ENCODE data around the gene RGS9BP. TPM values are rescaled to one million over a fixed set of nuclear protein-coding genes. Genes with fewer than 3 reads are reported as not detected.
"Not testable (repeated sequence)": the region's sequence is repeated elsewhere in the genome, so short reads cannot be mapped to it uniquely, and the experiment has no call there.

The RGS9BP gene, protein sequence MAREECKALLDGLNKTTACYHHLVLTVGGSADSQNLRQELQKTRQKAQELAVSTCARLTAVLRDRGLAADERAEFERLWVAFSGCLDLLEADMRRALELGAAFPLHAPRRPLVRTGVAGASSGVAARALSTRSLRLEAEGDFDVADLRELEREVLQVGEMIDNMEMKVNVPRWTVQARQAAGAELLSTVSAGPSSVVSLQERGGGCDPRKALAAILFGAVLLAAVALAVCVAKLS
- under 1 TPM in 3 of 4 donors, not detected in 1; 0.07 to 0.35 (median 0.29) TPM for polyA plus RNA-seq (ENCODE audit: insufficient read length in 4 of 4)

DNA sequence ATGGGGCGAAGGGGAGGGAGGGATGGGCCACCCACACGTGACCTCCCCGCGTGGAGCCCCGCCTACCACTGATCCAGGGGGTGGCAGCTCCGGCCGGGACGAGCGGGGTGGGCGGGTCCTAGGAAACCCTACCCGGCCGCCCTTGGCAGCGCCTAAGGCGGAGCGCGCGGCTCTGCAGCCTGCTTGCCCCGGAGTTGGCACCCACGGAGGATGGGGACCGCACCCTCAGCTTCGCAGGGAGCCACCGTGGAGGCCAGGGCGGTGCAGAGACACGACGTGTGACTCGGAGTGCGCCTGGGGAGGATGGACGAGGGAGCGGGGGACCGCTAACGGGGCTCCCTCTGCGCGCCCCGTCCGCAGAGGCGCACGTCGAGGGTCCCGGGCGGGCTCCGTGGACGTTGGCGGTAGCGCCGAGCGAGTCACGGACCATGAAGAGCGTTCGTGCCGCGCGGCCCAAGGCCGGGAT, at the start of gene RGS9BP:
RGS9BP (plus strand) TSS at position 129 of the 466 bp plus-strand sequence. CDS start 416 bp downstream, outside the sequence.
- no peak for DNase-seq (ENCODE audit: low read depth in 4 of 4, low spot score in 3 of 4)

- DNase-seq (ENCODE audit: low read depth in 4 of 4, low spot score in 3 of 4) = no peak
These were observed 48.7 kb upstream of the RGS9BP start for GRCh38 chr19:32626969-32627368.

DNA sequence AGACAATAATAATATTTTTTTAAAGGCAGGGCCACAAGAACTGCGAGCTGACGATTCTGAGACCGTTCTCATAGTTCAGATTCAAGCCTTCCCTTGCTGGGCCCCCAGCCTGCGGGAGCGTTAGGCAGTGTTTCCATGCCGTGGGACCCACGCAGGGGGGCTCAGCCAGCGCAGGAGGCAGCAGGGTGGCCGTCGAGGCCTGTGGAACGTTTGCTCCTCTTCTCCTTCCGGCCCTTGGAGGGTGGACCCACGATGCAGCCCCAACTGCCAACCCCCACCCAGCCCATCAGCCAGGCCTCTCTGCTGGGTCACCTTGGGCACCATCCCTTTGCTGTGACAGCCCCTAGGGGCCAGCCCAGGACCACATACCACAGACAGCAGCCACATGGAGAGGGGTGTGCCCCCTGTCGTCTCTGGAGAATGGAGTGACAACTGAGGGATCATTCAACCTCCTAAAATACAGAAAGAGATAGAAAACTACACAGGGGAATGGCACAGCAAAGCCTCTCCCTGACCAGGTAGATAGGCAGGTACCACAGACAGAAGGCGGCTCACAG, 47.9 kb upstream of the RGS9BP start:
- no peak for DNase-seq (ENCODE audit: low read depth in 4 of 4, low spot score in 3 of 4)

- no peak for DNase-seq (ENCODE audit: low read depth in 4 of 4, low spot score in 3 of 4)
These were observed 45.3 kb upstream of the RGS9BP start for GRCh38 chr19:32630338-32630737.

DNA sequence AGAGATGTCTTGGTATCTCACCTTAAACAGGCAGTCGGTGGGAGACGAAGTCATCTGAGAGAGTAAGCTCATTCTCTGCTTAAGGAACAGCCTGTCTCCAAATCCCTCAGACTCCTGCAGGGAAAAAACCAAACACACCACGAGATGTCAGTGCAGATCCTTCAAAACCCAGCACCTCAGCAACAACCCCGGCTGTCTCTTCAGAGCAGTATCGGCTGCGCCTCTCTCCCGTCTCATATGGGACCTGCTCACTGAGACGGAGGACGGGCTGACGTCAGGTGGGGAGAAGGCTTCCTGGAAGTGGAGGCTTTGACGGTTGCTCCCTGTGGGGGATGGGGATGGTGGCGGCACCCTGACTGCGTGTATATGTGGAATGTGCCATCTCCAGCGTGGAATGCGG, 44.3 kb upstream of the RGS9BP start:
- no peak for DNase-seq (ENCODE audit: low read depth in 4 of 4, low spot score in 3 of 4)

DNA sequence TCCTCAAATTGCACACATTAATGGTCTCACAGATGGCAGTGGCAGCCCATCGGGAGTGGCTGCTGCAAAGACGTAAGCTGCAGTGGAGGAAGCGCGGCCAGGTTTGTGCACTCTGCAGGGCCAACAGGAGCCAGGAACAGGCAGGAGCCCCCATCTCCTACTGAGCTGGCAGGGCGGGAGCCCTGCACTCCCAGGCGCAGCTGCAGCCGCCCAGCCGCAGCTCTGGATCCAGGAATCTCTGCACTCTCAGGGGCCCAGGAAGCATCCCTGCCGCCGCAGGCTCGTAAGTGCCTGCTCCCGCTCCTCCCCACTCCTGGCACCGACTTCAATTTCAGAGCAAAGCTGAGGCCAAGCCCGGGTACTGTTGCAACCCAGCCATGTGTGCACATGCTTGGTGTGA, 38.2 kb upstream of the RGS9BP start:
- no peak for DNase-seq (ENCODE audit: low read depth in 4 of 4, low spot score in 3 of 4)

- DNase-seq (ENCODE audit: low read depth in 4 of 4, low spot score in 3 of 4) = no peak
These were observed 37.0 kb upstream of the RGS9BP start for GRCh38 chr19:32638625-32639024.

DNA sequence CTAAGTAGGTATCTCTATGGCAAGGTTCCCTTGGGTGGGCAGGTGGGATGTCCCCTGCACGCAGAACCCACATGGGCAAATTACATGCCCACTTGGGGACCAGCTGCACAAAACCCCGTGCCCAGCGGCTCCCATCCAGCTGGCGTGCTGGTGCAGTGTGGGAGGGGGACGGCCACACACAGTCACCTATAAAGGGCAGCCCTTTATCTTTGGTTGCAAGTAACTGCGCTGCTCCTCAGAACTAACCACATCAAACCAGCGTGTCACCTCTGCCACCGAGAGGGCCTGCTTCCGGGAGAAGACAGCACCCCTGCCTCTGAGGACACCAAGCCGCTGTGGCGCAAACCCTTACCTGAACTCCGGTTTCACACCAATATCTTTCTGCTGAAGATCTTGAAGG, 32.9 kb upstream of the RGS9BP start:
- DNase-seq (ENCODE audit: low read depth in 4 of 4, low spot score in 3 of 4) = no peak

DNA sequence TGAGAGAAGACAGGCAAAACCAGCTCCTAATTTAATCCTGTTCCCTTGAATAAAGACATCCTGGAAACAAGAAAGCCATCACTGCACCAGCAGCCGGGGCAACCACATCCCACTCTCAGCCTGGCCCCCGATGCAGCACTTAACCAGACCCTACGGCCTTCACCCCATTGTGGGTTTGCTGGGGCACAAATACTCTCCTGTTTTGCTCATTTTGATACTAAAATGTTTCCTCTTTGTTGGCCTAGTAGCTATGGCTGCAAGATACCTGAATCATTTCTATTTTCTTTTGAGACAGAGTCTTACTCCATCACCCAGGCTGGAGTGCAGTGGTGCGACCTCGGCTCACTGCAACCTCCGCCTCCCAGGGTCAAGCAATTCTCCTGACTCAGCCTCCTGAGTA, 29.1 kb upstream of the RGS9BP start:
- DNase-seq (ENCODE audit: low read depth in 4 of 4, low spot score in 3 of 4) = no peak

GRCh38 chr19:32647361-32647760, 28.3 kb upstream of the RGS9BP start:
- DNase-seq (ENCODE audit: low read depth in 4 of 4, low spot score in 3 of 4) = no peak

GRCh38 chr19:32649751-32650150, 25.9 kb upstream of the RGS9BP start:
- DNase-seq (ENCODE audit: low read depth in 4 of 4, low spot score in 3 of 4) = no peak

GRCh38 chr19:32650671-32651070, 25.0 kb upstream of the RGS9BP start:
- no peak for DNase-seq (ENCODE audit: low read depth in 4 of 4, low spot score in 3 of 4)

DNA sequence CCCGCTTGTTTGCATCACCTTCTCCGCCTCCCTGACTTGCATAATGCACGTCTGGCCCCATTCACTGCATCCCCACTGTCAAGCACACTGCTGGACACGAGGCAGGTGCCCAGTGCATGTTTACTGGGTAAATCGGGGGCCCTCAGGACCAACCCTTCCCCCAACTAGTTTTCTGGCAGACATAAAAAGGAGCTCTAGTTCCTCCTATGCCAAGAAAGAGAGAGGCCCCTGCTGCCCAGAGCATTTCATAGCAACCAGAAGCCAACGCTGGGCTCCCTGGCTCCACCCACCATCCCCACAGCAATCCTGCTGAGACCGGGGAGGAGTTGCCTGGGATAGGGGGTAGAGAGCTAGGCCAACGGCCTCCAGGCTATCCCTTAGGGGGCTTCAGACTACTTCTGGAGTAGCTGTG, 23.9 kb upstream of the RGS9BP start:
- no peak for DNase-seq (ENCODE audit: low read depth in 4 of 4, low spot score in 3 of 4)

DNA sequence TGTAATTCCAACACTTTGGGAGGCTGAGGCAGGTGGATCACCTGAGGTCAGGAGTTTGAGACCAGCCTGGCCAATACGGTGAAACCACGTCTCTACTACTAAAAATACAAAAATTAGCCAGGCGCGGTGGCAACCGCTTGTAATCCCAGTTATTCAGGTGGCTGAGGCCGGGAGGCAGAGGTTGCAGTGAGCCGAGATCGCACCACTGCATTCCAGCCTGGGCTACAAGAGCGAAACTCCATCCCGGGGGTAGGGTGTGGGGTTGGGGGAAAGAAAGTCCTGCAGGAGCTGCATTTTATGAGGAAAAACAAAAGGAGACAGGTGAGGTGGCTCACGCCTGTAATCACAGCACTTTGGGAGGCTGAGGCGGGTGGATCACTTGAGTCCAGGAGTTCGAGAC, 23.3 kb upstream of the RGS9BP start:
- not testable (repeated sequence) for DNase-seq (ENCODE audit: low read depth in 4 of 4, low spot score in 3 of 4)

- no peak for DNase-seq (ENCODE audit: low read depth in 4 of 4, low spot score in 3 of 4)
These were observed 22.6 kb upstream of the RGS9BP start for GRCh38 chr19:32652894-32653598.

- DNase-seq (ENCODE audit: low read depth in 4 of 4, low spot score in 3 of 4) = no peak
These were observed 22.1 kb upstream of the RGS9BP start for GRCh38 chr19:32653599-32653915.

- not testable (repeated sequence) for DNase-seq (ENCODE audit: low read depth in 4 of 4, low spot score in 3 of 4)
These were observed 19.3 kb upstream of the RGS9BP start for GRCh38 chr19:32656379-32656778.

DNA sequence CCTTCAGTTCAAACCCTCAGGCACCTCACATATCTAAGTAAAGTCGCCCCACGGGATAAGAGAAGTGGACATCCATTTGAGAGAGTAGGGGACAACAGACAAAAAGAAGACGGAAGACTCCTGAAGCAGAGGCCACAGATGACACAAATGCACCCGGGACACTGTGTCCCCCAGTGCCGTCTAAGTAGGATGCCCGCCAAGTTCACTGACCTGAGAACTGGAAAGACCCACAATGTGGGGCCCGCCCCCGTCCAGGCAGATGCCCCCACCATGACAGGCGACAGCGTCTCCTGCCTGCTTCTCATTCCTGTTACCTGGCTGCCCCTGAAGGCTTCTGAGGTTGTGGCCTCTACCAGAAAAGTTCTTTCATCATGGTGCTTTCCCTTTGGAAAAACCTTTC, 17.6 kb upstream of the RGS9BP start:
- DNase-seq (ENCODE audit: low read depth in 4 of 4, low spot score in 3 of 4) = no peak

GRCh38 chr19:32658527-32658926, 17.1 kb upstream of the RGS9BP start:
- no peak for DNase-seq (ENCODE audit: low read depth in 4 of 4, low spot score in 3 of 4)

- DNase-seq (ENCODE audit: low read depth in 4 of 4, low spot score in 3 of 4) = no peak
These were observed 14.3 kb upstream of the RGS9BP start for GRCh38 chr19:32661318-32661717.

DNA sequence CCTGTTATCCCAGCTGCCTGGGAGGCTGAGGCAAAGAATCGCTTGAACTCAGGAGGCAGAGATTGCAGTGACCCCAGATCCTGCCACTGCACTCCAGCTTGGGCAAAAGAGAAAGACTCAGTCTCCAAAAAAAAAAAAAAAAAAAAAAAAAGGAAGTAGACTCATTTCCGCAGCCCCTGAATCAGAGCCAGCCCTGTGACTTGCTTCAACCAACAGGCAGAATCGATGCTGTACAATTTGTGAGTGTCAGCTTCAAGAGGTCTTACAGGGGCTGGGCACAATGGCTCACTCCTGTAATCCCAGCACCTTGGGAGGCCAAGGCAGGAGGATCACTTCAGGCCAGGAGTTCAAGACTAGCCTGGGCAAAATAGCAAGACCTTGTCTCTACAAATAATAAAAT, 13.5 kb upstream of the RGS9BP start:
- DNase-seq (ENCODE audit: low read depth in 4 of 4, low spot score in 3 of 4) = no peak

- DNase-seq (ENCODE audit: low read depth in 4 of 4, low spot score in 3 of 4) = no peak
These were observed 9.6 kb upstream of the RGS9BP start for GRCh38 chr19:32666084-32666483.
